Measurements from ENCODE around the gene EFTUD2.
"Not testable (repeated sequence)": the region's sequence is repeated elsewhere in the genome, so short reads cannot be mapped to it uniquely, and the experiment has no call there.

The EFTUD2 gene

GRCh38 chr17:44848961-44849489, 50.2 kb downstream of the EFTUD2 start:
- no peak for DNase-seq (ENCODE audit: low spot score)

DNA sequence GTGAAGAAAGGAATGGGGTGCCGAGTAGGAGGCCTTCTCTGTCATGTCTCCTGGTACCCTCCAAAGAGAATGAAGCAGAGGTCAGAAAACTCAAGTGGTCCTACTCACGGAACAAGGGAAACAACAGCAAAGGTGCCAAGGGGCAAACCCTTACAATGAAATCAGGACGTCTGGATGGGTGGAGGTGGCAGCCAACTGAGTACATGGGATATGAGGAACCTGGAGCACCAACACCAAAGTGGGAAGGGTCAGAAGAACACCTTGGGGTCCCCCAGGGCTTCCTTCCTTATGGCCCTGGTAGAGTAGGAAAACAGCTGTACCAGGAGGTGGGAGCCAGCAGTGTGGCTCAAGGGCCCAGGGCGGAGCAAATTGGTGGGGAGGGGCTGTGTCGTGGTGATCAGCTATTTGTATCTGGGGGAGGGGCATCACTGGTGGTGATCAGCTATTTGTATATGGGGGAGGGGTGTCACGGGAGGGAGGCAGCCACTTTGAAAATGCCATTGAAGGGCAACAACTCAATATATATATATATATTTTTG, 50.9 kb downstream of the EFTUD2 start:
- DNase-seq (ENCODE audit: low spot score): no peak

GRCh38 chr17:44847586-44847985, 51.7 kb downstream of the EFTUD2 start, which contains the start of gene HIGD1B:
HIGD1B (plus strand) TSS chr17:44847883; CDS start chr17:44848153, 270 bp downstream.
- DNase-seq (ENCODE audit: low spot score): no peak

DNA sequence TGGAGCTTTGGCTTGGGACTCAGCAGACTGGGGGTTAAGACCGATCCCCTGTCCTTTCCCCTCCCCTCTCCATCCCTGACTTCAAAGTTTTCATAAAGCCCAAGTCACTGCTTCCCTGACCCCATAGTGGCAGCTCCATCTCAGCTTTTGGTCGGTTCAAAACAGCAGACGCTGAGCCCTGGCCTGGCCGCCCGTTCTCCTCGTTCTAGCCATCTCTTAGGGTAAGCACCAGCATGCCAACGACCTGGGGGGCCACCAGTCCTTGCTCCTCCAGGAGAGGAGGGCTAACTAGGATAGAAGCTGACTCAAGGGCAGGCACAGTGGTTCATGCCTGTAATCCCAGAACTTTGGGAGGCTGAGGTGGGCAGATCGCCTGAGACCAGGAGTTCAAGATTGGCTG, 53.0 kb downstream of the EFTUD2 start:
- no peak for DNase-seq (ENCODE audit: low spot score)

GRCh38 chr17:44844390-44844830, 54.8 kb downstream of the EFTUD2 start:
- no peak for DNase-seq (ENCODE audit: low spot score)

GRCh38 chr17:44842748-44843147, 56.5 kb downstream of the EFTUD2 start:
- no peak for DNase-seq (ENCODE audit: low spot score)

DNA sequence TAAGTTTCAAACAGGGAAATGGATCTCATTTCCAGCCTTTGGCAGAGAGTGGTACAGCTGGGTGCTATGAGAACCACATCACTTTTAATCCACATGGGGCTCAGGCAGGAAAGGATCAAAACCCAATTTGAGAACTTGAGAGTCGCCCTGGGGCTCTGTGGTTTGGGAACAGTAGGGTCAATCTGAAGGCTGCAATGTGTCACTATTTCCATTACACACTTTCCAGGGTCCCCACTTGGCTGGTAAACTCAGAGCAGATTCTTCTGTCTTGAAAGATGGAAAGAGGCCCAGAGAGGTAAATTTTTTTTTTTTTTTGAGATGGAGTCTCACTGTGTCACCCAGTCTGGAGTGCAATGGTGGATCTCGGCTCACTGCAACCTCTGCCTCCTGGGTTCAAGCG, 58.3 kb downstream of the EFTUD2 start:
- DNase-seq (ENCODE audit: low spot score): no peak

GRCh38 chr17:44840274-44840673, 59.0 kb downstream of the EFTUD2 start:
- no peak for DNase-seq (ENCODE audit: low spot score)

- no peak for DNase-seq (ENCODE audit: low spot score)
Measured at GRCh38 chr17:44837196-44837595, 62.0 kb downstream of the EFTUD2 start.

- DNase-seq (ENCODE audit: low spot score): no peak
Measured at GRCh38 chr17:44832805-44833204, 66.4 kb downstream of the EFTUD2 start.

GRCh38 chr17:44831371-44831770, 67.9 kb downstream of the EFTUD2 start:
- DNase-seq (ENCODE audit: low spot score): no peak

DNA sequence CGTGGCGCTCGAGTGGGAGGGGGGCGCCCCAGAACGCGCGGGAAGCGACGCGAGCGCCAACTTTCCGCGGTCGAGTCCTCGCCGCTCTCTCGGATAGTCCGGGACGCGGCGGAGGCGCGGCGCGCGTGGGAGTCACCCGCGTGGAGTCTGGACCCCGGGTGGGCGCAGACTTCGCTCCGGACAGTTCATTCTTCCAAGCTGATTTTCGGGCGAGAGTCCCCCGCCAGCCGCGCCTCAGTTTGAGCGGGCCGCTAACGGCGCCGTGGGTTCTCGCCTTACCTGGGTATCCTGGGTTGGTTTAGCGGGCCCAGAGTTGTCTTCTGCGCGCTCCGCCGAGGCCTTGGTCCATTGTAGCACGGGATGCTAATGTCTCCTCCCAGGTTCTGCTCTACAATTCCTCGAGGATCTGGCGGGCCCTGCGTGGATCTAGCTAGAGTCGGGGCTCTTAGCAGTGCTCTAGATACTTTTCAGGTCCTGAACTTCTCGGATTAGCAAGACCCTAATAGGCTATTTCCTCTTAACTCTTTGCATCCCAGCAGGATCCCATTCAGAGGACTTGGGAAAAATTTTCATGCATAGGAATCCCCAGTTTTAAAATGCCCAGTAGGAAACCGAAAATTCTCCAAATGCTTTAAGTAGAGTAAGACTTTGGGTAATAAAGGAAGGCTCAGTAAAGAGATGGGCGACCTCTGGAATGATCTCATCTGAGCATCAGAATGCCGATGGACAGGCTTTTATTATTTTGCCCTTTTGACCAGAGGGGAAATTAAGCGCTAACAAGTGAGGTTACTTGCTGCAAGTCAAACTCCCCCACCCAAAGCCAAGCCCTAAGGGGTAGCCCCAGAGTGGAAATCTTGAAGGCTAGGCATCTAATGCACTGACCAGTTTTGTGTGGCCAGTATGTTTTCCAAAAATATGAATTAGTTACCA, 68.6 kb downstream of the EFTUD2 start:
- no peak for DNase-seq (ENCODE audit: low spot score)

DNA sequence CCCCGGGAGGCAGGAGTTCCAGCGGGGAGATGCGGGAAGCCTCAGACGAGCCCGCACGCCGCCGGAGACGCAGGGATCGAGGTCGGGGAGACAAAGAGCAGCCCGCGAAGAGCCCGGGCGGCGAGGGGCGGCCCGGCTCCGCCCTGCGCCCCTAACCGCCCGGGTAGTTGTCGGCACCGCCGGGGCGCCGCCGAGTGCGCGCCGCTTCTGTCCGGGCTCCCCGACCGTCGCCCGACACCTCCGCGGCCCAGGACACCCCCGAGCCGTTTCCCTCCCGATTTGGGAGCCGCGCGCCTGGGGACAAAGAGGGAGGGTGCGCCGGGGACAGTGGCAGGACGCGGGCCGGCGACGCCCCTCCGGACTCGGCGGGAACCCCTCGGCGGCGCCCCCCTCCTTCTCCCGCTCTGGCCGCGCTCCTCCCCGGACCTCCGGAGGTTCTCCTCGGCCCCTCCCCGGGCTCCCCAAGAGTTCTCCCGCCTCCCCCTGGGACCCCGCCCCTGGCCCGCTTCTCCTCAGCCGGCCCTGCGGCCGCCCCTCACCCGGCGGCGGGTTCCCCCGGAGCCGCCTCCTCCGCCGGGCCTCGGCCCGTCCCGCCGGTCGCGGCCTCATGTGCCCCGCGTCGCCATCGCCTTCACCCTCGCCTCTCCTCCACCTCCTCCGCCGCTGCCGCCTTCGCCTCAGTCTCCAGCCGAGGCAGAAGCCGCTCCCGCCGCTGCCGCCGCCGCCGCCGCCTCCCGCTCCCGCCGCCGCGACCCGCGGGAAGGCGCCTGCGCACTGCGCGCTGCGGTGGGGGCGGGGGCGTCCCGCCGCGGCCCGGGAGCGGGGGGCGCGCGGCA, 69.5 kb downstream of the EFTUD2 start, which contains the start of gene GJC1:
TSS of gene GJC1 (minus strand) at position 765 of the 836 bp plus-strand sequence. CDS start 24,470 bp downstream, outside the sequence.
- no peak for DNase-seq (ENCODE audit: low spot score)

DNA sequence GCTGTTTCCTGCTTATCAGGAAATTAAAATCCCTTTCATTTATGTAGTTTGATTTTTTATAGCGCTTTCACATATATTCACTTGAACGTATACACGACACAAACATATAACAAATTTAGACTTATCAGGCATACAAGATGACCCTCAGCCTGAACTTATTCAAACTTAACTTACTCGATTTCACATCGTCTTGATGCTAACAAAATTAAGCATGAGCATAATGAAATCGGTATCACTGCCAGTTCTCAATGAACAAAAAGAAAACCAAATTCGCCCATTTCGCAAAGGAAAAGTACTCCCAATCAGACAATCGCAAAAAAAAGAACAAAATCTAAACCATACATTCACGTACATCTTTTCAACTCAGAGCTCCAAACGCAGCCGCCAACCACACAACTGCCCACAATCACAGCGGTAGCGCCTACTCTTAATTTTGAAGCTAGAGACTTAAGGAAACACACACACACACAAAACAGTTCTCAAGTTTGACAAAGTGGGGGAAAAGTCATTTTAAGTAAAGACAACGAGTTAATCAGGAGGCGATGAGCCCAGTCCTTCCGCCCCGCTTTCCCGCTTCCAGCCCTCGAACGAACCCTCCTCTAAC, 70.2 kb downstream of the EFTUD2 start:
- DNase-seq (ENCODE audit: low spot score): no peak

GRCh38 chr17:44827863-44828262, 71.4 kb downstream of the EFTUD2 start:
- no peak for DNase-seq (ENCODE audit: low spot score)

DNA sequence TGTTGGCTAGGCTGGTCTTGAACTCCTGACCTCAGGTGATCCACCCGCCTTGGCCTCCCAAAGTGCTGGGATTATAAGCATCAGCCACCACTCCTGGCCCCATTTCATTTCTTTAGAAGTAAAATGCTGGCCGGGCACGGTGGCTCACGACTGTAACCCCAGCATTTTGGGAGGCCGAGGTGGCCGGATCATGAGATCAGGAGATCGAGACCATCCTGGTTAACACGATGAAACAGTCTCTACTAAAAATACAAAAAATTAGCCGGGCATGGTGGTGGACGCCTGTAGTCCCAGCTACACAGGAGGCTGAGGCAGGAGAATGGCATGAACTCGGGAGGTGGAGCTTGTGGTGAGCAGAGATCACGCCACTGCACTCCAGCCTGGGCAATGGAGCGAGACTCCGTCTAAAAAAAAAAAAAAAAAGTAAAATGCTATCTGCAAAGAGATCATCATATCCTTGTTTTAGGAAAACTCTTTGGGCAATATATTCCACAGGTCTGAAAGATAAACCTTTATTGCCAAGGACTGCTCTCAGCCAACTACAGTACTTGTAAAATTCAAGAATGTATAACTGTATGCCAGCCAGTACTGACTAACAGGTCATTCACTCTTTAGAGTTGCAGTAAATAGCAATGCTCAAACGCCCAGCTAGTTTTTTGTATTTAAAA, 73.0 kb downstream of the EFTUD2 start:
- DNase-seq (ENCODE audit: low spot score): no peak

GRCh38 chr17:44825236-44825635, 74.0 kb downstream of the EFTUD2 start:
- DNase-seq (ENCODE audit: low spot score): not testable (repeated sequence)

DNA sequence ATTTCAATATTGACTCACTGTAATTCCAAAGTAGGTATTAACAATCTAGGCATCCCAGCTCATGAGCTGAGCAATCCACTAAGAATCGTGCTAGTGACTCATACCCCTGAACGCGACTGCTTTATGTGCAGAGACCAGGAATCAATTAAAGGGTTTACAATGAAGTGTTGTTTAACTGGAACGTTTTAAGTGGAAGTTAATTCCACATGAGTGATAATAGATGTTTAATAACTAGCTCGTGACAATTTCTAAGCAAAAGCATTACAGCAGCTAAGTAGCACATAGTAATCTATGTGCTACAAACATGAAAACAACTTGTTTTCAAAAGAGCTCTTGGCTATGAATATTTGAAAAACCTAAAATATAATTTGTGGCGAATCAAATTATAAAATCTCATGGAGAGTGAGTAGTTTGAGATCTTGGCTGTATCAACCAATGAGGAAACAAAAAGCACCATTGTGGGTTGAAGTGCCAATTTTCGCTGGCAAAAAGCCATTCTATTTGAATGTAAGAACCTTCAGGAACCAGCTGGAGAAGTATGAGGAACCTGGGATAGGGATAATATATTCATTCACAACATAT, 78.5 kb downstream of the EFTUD2 start:
- DNase-seq (ENCODE audit: low spot score): peak; percentile 92

GRCh38 chr17:44818508-44818907, 80.7 kb downstream of the EFTUD2 start:
- not testable (repeated sequence) for DNase-seq (ENCODE audit: low spot score)

DNA sequence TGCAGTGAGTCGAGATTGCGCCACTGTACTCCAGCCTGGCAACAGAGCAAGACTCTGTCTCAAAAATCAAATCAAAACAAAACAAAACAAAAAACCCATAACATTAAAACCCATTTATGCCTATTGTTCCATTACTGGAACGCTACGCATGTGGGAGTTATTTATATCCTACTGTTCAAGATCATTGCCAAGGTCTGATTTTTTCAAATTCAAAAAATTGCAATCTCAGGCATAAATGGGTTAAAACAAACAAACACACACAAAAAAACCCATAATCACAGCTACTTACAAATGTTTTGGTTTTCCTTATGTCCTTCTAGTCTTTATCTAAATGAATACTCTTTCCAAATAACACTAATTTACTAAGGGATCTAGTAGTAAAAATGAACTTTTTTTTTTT, 87.0 kb downstream of the EFTUD2 start:
- DNase-seq (ENCODE audit: low spot score): no peak

Data from COLO829 (cell line).